HepG2 (cell line): ENCODE measurements around the gene RTN4RL2. TPM values are rescaled to one million over a fixed set of nuclear protein-coding genes. Genes with fewer than 3 reads are reported as not detected.

ENCODE experiments used
- ARNTL ChIP-seq: sonication (generic); formaldehyde crosslinking; IDR thresholded peaks from 2 replicates; pipeline ENCODE4 v1.4.0; 2020; ENCODE audit warnings: mild to moderate bottlenecking, missing genetic modification reagents
- ATRX ChIP-seq: sonication (generic); formaldehyde crosslinking; IDR thresholded peaks from 2 replicates; pipeline ENCODE4 v1.4.0; 2020; ENCODE audit warnings: missing genetic modification reagents, borderline replicate concordance
- DMTF1 ChIP-seq: sonication (generic); formaldehyde crosslinking; IDR thresholded peaks from 2 replicates; pipeline ENCODE4 v1.4.0; 2020; ENCODE audit warnings: mild to moderate bottlenecking, missing genetic modification reagents
- IRF9 ChIP-seq: sonication (generic); formaldehyde crosslinking; IDR thresholded peaks from 2 replicates; pipeline ENCODE4 v1.8.0; 2022; ENCODE audit warnings: missing genetic modification reagents, mild to moderate bottlenecking, borderline replicate concordance
- JUNB ChIP-seq: sonication (generic); formaldehyde crosslinking; IDR thresholded peaks from 2 replicates; pipeline ENCODE4 v1.8.0; 2022; ENCODE audit warnings: missing genetic modification reagents, mild to moderate bottlenecking, borderline replicate concordance
- KLF9 ChIP-seq: IDR thresholded peaks from 2 replicates; pipeline ENCODE4 v1.6.1; 2016; ENCODE audit warnings: low read depth
- MLLT10 ChIP-seq: sonication (generic); formaldehyde crosslinking; IDR thresholded peaks from 2 replicates; pipeline ENCODE4 v1.4.0; 2020; ENCODE audit warnings: missing genetic modification reagents
- NCOA5 ChIP-seq: sonication (generic); formaldehyde crosslinking; IDR thresholded peaks from 2 replicates; pipeline ENCODE4 v1.4.0; 2020; ENCODE audit warnings: missing genetic modification reagents
- NFAT5 ChIP-seq: sonication (generic); formaldehyde crosslinking; IDR thresholded peaks from 2 replicates; pipeline ENCODE4 v1.4.0; 2020; ENCODE audit warnings: missing genetic modification reagents
- NR2F2 ChIP-seq: IDR thresholded peaks from 2 replicates; pipeline ENCODE4 v1.6.1; 2012; ENCODE audit warnings: low read depth, inconsistent platforms, borderline replicate concordance
- RCOR2 ChIP-seq: IDR thresholded peaks from 2 replicates; pipeline ENCODE4 v1.6.1; 2016; ENCODE audit warnings: missing biosample characterization, missing genetic modification reagents
- RXRB ChIP-seq: IDR thresholded peaks from 2 replicates; pipeline ENCODE4 v1.6.1; 2016; ENCODE audit warnings: borderline replicate concordance, missing genetic modification reagents, missing compliant biosample characterization
- ZBTB46 ChIP-seq: sonication (generic); formaldehyde crosslinking; IDR thresholded peaks from 2 replicates; pipeline ENCODE4 v1.4.0; 2020; ENCODE audit warnings: mild to moderate bottlenecking, missing genetic modification reagents, borderline replicate concordance
- ZFP1 ChIP-seq: IDR thresholded peaks from 2 replicates; pipeline ENCODE4 v1.6.1; 2016
- ZNF124 ChIP-seq: sonication (generic); formaldehyde crosslinking; IDR thresholded peaks from 2 replicates; pipeline ENCODE4 v1.4.0; 2020; ENCODE audit warnings: missing genetic modification reagents
- ZNF264 ChIP-seq: sonication (generic); formaldehyde crosslinking; IDR thresholded peaks from 2 replicates; pipeline ENCODE4 v1.4.0; 2020; ENCODE audit warnings: missing genetic modification reagents
- ZNF567 ChIP-seq: sonication (generic); formaldehyde crosslinking; IDR thresholded peaks from 2 replicates; pipeline ENCODE4 v1.8.1; 2023; ENCODE audit warnings: mild to moderate bottlenecking, missing genetic modification reagents, borderline replicate concordance
- ZNF589 ChIP-seq: sonication (generic); formaldehyde crosslinking; conservative IDR thresholded peaks from 2 replicates; pipeline ENCODE4 v1.8.0; 2022; ENCODE audit warnings: mild to moderate bottlenecking, moderate library complexity, missing genetic modification reagents
- ZNF766 ChIP-seq: sonication (generic); formaldehyde crosslinking; IDR thresholded peaks from 2 replicates; pipeline ENCODE4 v1.5.0; 2020; ENCODE audit warnings: missing genetic modification reagents, borderline replicate concordance
- ZNF788 ChIP-seq: sonication (generic); formaldehyde crosslinking; IDR thresholded peaks from 2 replicates; pipeline ENCODE4 v1.5.0; 2020; ENCODE audit warnings: mild to moderate bottlenecking, missing genetic modification reagents, borderline replicate concordance
- polyA plus RNA-seq, 8 experiments: library from polyadenylated mRNA; depleted of rRNA in 3 of 8; stranded (reverse) in 7 of 8; unstranded in 1 of 8; fragments of >200 nt; fragmentation: Illumina TruSeq in 4 of 8; extraction: Trizol in 4 of 8; gene quantifications; 2 replicates each; pipeline versions ENCODE4 v1.2.1 to v1.2.3, GENCODE V29; 2011 to 2016; ENCODE audit warnings: low read depth in 4 of 8, missing spikeins in 1 of 8, mixed read lengths in 1 of 8; ENCODE audit not compliant: insufficient read depth in 1 of 8
- total RNA-seq, 5 experiments: library from RNA; depleted of rRNA; stranded (reverse); fragments of >200 nt; fragmentation: Illumina TruSeq; extraction: Trizol; gene quantifications; 2 replicates each; pipeline ENCODE4 v1.2.3, GENCODE V29; 2016; ENCODE audit warnings: low read depth in 1 of 5

The RTN4RL2 gene
- total and polyA plus RNA-seq, 2 of the 13 experiments (the other 11 are each of a cell fraction or from before 2014, with no cell fraction given) = 1.3 to 4.3 TPM

GRCh38 chr11:57515332-57516060 is 55.2 kb downstream of the RTN4RL2 start, which contains the start of gene SLC43A1 (continued):
- TF ChIP-seq ZBTB46 (CRISPR knock-in tag) (no peak), NCOA5 (CRISPR knock-in tag) (no peak), ZNF124 (no peak), KLF9 (CRISPR knock-in tag) (no peak), IRF9 (CRISPR knock-in tag) (no peak; the same call in 1 of the 2 replicates), ZNF788 (CRISPR knock-in tag) (peak; percentile 50; the same call in 1 of the 2 replicates), DMTF1 (no peak), ZNF589 (no peak), JUNB (CRISPR knock-in tag) (no peak), ARNTL (peak; percentile 81; the same call in 1 of the 2 replicates), ATRX (no peak), ZFP1 (CRISPR knock-in tag) (no peak), RCOR2 (CRISPR knock-in tag) (no peak), ZNF264 (CRISPR knock-in tag) (peak; percentile 41; the same call in 1 of the 2 replicates), ZNF567 (CRISPR knock-in tag) (no peak), MLLT10 (CRISPR knock-in tag) (no peak), NR2F2 (no peak), ZNF766 (CRISPR knock-in tag) (0 out of 2 replicates have a peak, but pooled peaks have one; percentile 44), NFAT5 (CRISPR knock-in tag) (no peak; the same call in 1 of the 2 replicates), RXRB (CRISPR knock-in tag) (0 out of 2 replicates have a peak, but pooled peaks have one; percentile 39)
